ENCODE measurements around the gene SMARCC1.

Gene SMARCC1

GRCh38 chr3:47568901-47569300 is 212.8 kb downstream of the SMARCC1 start:
- H3K4me3 ChIP-seq (replicated peaks; ENCODE audit: low read depth, low read length) = no peak overlapping the region
- DNase-seq (ENCODE audit: extremely low read depth, low read depth) = no peak
- TF ChIP-seq CTCF (IDR thresholded peaks at IDR 0.05; ENCODE audit: low read depth, low read length, missing control alignments) = no peak

- DNase-seq (ENCODE audit: extremely low read depth, low read depth) = no peak
- no peak for TF ChIP-seq CTCF (IDR thresholded peaks at IDR 0.05; ENCODE audit: low read depth, low read length, missing control alignments)
- H3K4me3 ChIP-seq (replicated peaks; ENCODE audit: low read depth, low read length) = no peak overlapping the region
Measured at GRCh38 chr3:47567149-47567548, 214.5 kb downstream of the SMARCC1 start.

- no peak overlapping the region for H3K4me3 ChIP-seq (replicated peaks; ENCODE audit: low read depth, low read length)
- DNase-seq (ENCODE audit: extremely low read depth, low read depth) = no peak
- no peak for TF ChIP-seq CTCF (IDR thresholded peaks at IDR 0.05; ENCODE audit: low read depth, low read length, missing control alignments)
Measured at GRCh38 chr3:47566667-47567066, 215.0 kb downstream of the SMARCC1 start.

GRCh38 chr3:47565734-47566550 is 215.8 kb downstream of the SMARCC1 start:
- no peak overlapping the region for H3K4me3 ChIP-seq (replicated peaks; ENCODE audit: low read depth, low read length)
- TF ChIP-seq CTCF (IDR thresholded peaks at IDR 0.05; ENCODE audit: low read depth, low read length, missing control alignments) = no peak
- DNase-seq (ENCODE audit: extremely low read depth, low read depth) = no peak

GRCh38 chr3:47556351-47556750 is 225.3 kb downstream of the SMARCC1 start:
- TF ChIP-seq CTCF (IDR thresholded peaks at IDR 0.05; ENCODE audit: low read depth, low read length, missing control alignments) = no peak
- no peak overlapping the region for H3K4me3 ChIP-seq (replicated peaks; ENCODE audit: low read depth, low read length)
- no peak for DNase-seq (ENCODE audit: extremely low read depth, low read depth)

GRCh38 chr3:47554335-47554734 is 227.4 kb downstream of the SMARCC1 start:
- TF ChIP-seq CTCF (IDR thresholded peaks at IDR 0.05; ENCODE audit: low read depth, low read length, missing control alignments) = no peak
- no peak overlapping the region for H3K4me3 ChIP-seq (replicated peaks; ENCODE audit: low read depth, low read length)
- no peak for DNase-seq (ENCODE audit: extremely low read depth, low read depth)

- DNase-seq (ENCODE audit: extremely low read depth, low read depth) = no peak
- no peak overlapping the region for H3K4me3 ChIP-seq (replicated peaks; ENCODE audit: low read depth, low read length)
- no peak for TF ChIP-seq CTCF (IDR thresholded peaks at IDR 0.05; ENCODE audit: low read depth, low read length, missing control alignments)
Measured at GRCh38 chr3:47553407-47553806, 228.3 kb downstream of the SMARCC1 start.
